A549 treated with Mapracorat at 1 μM for 4 hours (cell line): ENCODE data around the gene SAXO2. TPM values are rescaled to one million over a fixed set of nuclear protein-coding genes. Genes with fewer than 3 reads are reported as not detected.

Experiments used
- total RNA-seq: library from RNA; stranded (reverse); fragments of 200-300 nt; extraction: Qiagen RNA extraction; gene quantifications from 5 replicates; pipeline ENCODE4 v1.2.3, GENCODE V29; 2022

The SAXO2 gene, protein sequence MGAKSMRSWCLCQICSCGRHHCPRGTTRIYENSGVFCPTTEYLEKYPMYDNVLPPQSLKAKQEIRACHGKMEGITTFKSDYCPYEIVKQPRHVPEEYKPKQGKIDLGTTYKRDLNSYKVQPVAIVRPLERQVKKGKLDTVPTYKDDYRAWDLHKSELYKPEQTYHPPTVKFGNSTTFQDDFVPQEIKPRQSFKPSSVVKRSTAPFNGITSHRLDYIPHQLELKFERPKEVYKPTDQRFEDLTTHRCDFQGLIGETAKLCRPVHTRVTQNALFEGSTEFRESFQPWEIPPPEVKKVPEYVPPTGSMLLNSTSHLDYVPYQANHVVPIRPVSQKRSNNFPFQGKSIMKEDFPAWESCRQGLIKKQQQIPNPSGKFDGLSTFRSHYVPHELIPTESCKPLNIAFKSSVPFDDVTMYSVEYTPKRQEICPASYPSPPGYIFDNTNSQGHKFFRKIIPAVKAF
- 2.2 to 2.6 TPM (median 2.2 TPM) in 5 replicates for total RNA-seq

DNA sequence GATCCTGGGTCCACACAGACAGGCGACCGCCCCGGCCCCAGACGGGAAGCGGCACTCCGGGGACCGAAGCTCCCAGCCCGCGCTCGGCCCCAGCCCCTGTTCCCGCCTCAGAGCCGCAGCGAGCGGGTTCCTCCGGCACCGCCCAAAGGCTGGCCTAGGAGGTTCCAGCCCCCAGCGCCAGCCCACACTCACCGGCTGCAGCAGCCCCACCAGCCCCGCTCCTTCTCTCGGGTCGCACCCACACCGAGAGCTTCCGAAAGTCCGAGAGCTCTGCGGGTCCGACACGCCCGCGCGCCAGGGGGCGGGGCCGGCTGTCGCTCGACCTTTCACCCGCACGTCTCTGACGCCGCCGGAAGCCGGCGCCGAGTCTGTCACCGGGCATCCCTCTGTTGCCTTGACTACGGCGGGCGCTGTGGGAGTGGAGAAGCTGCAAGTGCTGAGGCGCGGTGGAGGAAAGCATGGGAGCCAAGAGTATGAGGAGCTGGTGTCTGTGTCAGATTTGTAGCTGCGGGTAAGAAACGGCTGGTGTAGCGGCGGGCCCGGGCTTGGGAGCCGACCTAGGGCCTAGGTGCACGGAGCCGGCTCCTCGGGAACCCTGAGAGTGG, at the start of gene SAXO2, which contains the start of gene EFL1:
SAXO2 (plus strand) TSS at position 397 of the 605 bp plus-strand sequence; CDS start at position 459, 62 bp downstream.
EFL1 (minus strand) TSS at position 313 of the 605 bp plus-strand sequence. CDS start 956 bp downstream, outside the sequence.

Other genes with a start within 250 kb of the SAXO2 start
- 3.5 to 5.7 TPM (median 4.9 TPM) in 5 replicates for gene MEX3B, start 216.8 kb upstream of the SAXO2 start, total RNA-seq
- 22.1 to 24.3 TPM (median 22.8 TPM) in 5 replicates for gene EFL1, start 84 bp upstream of the SAXO2 start, total RNA-seq
- gene GOLGA6L10, start 86.7 kb downstream of the SAXO2 start, total RNA-seq = 0.34 to 0.94 TPM (median 0.48 TPM) in 5 replicates
- 2.0 to 3.2 TPM (median 2.1 TPM) in 5 replicates for gene GOLGA6L9, start 167.0 kb downstream of the SAXO2 start, total RNA-seq